Panc1 (cell line): Measurements from ENCODE around the gene ZFYVE28. TPM values are rescaled to one million over a fixed set of nuclear protein-coding genes. Genes with fewer than 3 reads are reported as not detected.

Experiments
- ATAC-seq: fragments of 200-7000 bp; cut with Tn5 transposase; 2 replicates; pipeline ENCODE4 v1.9.1; 2020; ENCODE audit warnings: mild to moderate bottlenecking, moderate library complexity
- BruUV-seq: library from RNA; stranded (reverse); fragments of 400-500 nt; replicated peaks from 2 replicates; lab custom pipeline; 2021; lab: Mats Ljungman, UMichigan
- CTCF ChIA-PET: fragments of 300-600 bp; sonication (Branson Sonifier 250); formaldehyde crosslinking; loops from one replicate; lab custom pipeline; 2022; ENCODE audit warnings: antibody characterized with exemption; lab: Charles Lee
- POLR2A ChIA-PET: fragments of 300-600 bp; sonication (Branson Sonifier 250); formaldehyde crosslinking; loops from one replicate; lab custom pipeline; 2022; ENCODE audit warnings: antibody characterized with exemption; lab: Charles Lee
- DNase-seq: peaks from one replicate; pipeline ENCODE4 v3.0.0-alpha.2; 2010; ENCODE audit warnings: low read depth, low spot score
- H3K27ac ChIP-seq: 2 replicates; pipeline ENCODE4 v1.5.1; 2011; ENCODE audit warnings: mild to moderate bottlenecking, low read length, inconsistent platforms
- H3K27me3 ChIP-seq: fragments of 200-500 bp; sonication (Bioruptor generic); 2 replicates; pipeline ENCODE4 v1.6.0; 2014; ENCODE audit warnings: low read length, inconsistent platforms; ENCODE audit not compliant: control insufficient read depth, insufficient read depth
- H3K36me3 ChIP-seq: fragments of 200-500 bp; sonication (Bioruptor generic); 2 replicates; pipeline ENCODE4 v1.5.1; 2014; ENCODE audit warnings: inconsistent platforms, mild to moderate bottlenecking, low read length, moderate library complexity; ENCODE audit not compliant: control insufficient read depth, insufficient read depth
- H3K4me1 ChIP-seq: 2 replicates; pipeline ENCODE4 v1.5.1; 2011; ENCODE audit warnings: inconsistent platforms, mild to moderate bottlenecking, low read length, moderate library complexity; ENCODE audit not compliant: control insufficient read depth, insufficient read depth
- H3K4me3 ChIP-seq, 2 experiments: 2 replicates each; pipeline ENCODE4 v1.5.1; 2011 to 2012; ENCODE audit warnings: low read depth in 2 of 2, low read length in 2 of 2, mild to moderate bottlenecking in 2 of 2, inconsistent platforms in 1 of 2, moderate library complexity in 1 of 2
- H3K9me3 ChIP-seq: fragments of 200-500 bp; sonication (Bioruptor generic); 2 replicates; pipeline ENCODE4 v1.5.1; 2014; ENCODE audit warnings: low read depth, mild to moderate bottlenecking, inconsistent platforms, low read length, moderate library complexity; ENCODE audit not compliant: control insufficient read depth, insufficient read depth
- CTCF ChIP-seq: fragments of 450-650 bp; IDR thresholded peaks from 2 replicates; pipeline ENCODE4 v1.5.1; 2017; ENCODE audit warnings: mild to moderate bottlenecking
- POLR2AphosphoS5 ChIP-seq: IDR thresholded peaks from 2 replicates; pipeline ENCODE4 v1.6.1; 2012; ENCODE audit warnings: mild to moderate bottlenecking, low read depth, low read length, moderate library complexity
- SIN3A ChIP-seq: IDR thresholded peaks from 2 replicates; pipeline ENCODE4 v1.6.1; 2012; ENCODE audit warnings: low read depth, mild to moderate bottlenecking, low read length, moderate library complexity, borderline replicate concordance; ENCODE audit not compliant: insufficient read depth
- TCF7L2 ChIP-seq: IDR thresholded peaks from 2 replicates; pipeline ENCODE4 v1.6.1; 2011; ENCODE audit warnings: mild to moderate bottlenecking, low read depth, low read length, inconsistent platforms
- in situ Hi-C: cut with HindIII; loops from 2 replicates; pipeline ENCODE4 v1.10.0; 2016; ENCODE audit warnings: low sequenced_read_pairs, low pct_unique_long_range_greater_than_20kb
- intact Hi-C: fragments of 100-400 bp; cut with micrococcal nuclease; formaldehyde crosslinking; loops from one replicate; pipeline ENCODE4 v1.10.0; 2022; ENCODE audit not compliant: unreplicated experiment
- total RNA-seq: library from RNA; stranded (reverse); gene quantifications from one replicate; pipeline ENCODE4 v1.2.1, GENCODE V29; 2021; ENCODE audit not compliant: unreplicated experiment
- TF ChIP-seq, protein P1 (sequence below), 2 experiments: IDR thresholded peaks; 2 replicates each; pipeline ENCODE4 v1.6.1; 2011 to 2012; ENCODE audit warnings: low read depth in 2 of 2, control low read depth in 1 of 2, low read length in 1 of 2, mild to moderate bottlenecking in 1 of 2, moderate library complexity in 1 of 2; ENCODE audit not compliant: insufficient read depth in 1 of 2

ZFYVE28 gene
- total RNA-seq, 1 experiment from 2014 or later: 11.9 TPM

- ChIA-PET POLR2A (no interaction called here), CTCF (no interaction called here)
- Histone ChIP-seq H3K9me3 (no peaks in the 10 kb centered on the region), H3K27me3 (no peaks in the 10 kb centered on the region), H3K4me1 (no peaks in the 10 kb centered on the region), H3K4me3 (no peak overlapping the region), H3K36me3 (no peaks in the 10 kb centered on the region), H3K27ac (no peak overlapping the region)
- no TSS peak for BruUV-seq
- intact Hi-C loops (no loop called here), in situ Hi-C loops (no loop called here)
- TF ChIP-seq CTCF: no peak
- TF ChIP-seq, protein P1, sequence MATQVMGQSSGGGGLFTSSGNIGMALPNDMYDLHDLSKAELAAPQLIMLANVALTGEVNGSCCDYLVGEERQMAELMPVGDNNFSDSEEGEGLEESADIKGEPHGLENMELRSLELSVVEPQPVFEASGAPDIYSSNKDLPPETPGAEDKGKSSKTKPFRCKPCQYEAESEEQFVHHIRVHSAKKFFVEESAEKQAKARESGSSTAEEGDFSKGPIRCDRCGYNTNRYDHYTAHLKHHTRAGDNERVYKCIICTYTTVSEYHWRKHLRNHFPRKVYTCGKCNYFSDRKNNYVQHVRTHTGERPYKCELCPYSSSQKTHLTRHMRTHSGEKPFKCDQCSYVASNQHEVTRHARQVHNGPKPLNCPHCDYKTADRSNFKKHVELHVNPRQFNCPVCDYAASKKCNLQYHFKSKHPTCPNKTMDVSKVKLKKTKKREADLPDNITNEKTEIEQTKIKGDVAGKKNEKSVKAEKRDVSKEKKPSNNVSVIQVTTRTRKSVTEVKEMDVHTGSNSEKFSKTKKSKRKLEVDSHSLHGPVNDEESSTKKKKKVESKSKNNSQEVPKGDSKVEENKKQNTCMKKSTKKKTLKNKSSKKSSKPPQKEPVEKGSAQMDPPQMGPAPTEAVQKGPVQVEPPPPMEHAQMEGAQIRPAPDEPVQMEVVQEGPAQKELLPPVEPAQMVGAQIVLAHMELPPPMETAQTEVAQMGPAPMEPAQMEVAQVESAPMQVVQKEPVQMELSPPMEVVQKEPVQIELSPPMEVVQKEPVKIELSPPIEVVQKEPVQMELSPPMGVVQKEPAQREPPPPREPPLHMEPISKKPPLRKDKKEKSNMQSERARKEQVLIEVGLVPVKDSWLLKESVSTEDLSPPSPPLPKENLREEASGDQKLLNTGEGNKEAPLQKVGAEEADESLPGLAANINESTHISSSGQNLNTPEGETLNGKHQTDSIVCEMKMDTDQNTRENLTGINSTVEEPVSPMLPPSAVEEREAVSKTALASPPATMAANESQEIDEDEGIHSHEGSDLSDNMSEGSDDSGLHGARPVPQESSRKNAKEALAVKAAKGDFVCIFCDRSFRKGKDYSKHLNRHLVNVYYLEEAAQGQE (IDR thresholded peaks at IDR 0.05; ENCODE audit: insufficient read depth in 1 of 2, low read depth in 2 of 2, low read length in 1 of 2): no peak
- no peak for TF ChIP-seq TCF7L2
- TF ChIP-seq SIN3A: no peak
- no peak for TF ChIP-seq POLR2AphosphoS5
- ATAC-seq (no peak), DNase-seq (no peak)
Measured at GRCh38 chr4:2390146-2390545, 28.3 kb downstream of the ZFYVE28 start.

- DNase-seq (no peak), ATAC-seq (no peak)
- Histone ChIP-seq H3K27ac (no peak overlapping the region), H3K36me3 (no peaks in the 10 kb centered on the region), H3K9me3 (no peaks in the 10 kb centered on the region), H3K4me3 (no peak overlapping the region), H3K27me3 (no peaks in the 10 kb centered on the region), H3K4me1 (no peaks in the 10 kb centered on the region)
- TF ChIP-seq POLR2AphosphoS5 (no peak), CTCF (no peak), SIN3A (no peak), TCF7L2 (no peak)
- TF ChIP-seq, protein P1 (IDR thresholded peaks at IDR 0.05; ENCODE audit: insufficient read depth in 1 of 2, low read depth in 2 of 2, low read length in 1 of 2): no peak
- in situ Hi-C loops (no loop called here), intact Hi-C loops (no loop called here)
- BruUV-seq: no TSS peak
- POLR2A ChIA-PET: no interaction called here
- CTCF ChIA-PET: no interaction called here
Measured at GRCh38 chr4:2389691-2390090, 28.8 kb downstream of the ZFYVE28 start.
